ENCODE data around the gene SPO11. TPM values are rescaled to one million over a fixed set of nuclear protein-coding genes. Genes with fewer than 3 reads are reported as not detected.

The SPO11 gene
- total and polyA plus RNA-seq, 2 of the 8 experiments (the other 6 are each of a cell fraction or from before 2014, with no cell fraction given), result not detected

GRCh38 chr20:57353351-57353750 lies 23.7 kb downstream of the SPO11 start:
- no peak overlapping the region for H3K18ac ChIP-seq (ENCODE audit: extremely low read depth, low read length)
- H3K56ac ChIP-seq (replicated peaks; ENCODE audit: insufficient read length, low read depth, low read length), result no peak overlapping the region
- H3K9me3 ChIP-seq (ENCODE audit: insufficient read depth in 2 of 2, low read depth in 1 of 2, low read length in 1 of 2), result no peaks in the 10 kb centered on the region
- no peak overlapping the region for H3K23ac ChIP-seq (ENCODE audit: insufficient read length)
- H2BK5ac ChIP-seq (ENCODE audit: low read depth, low read length), result no peak overlapping the region
- H2BK120ac ChIP-seq (replicated peaks; ENCODE audit: low read depth, low read length), result no peak overlapping the region
- no peak overlapping the region for H3K27ac ChIP-seq (ENCODE audit: low read depth, low read length)
- H3K23me2 ChIP-seq (ENCODE audit: low read depth, low read length), result peaks cover 5% of the 10 kb centered on the region; the same call in 1 of the 2 replicates
- peaks cover 0 to 3% of the 10 kb centered on the region in 2 experiments for H4K20me1 ChIP-seq (replicated peaks in 1 of 2; ENCODE audit: control insufficient read depth in 1 of 2, insufficient read depth in 2 of 2, low read length in 2 of 2)
- peaks cover 17% of the 10 kb centered on the region for H3K79me1 ChIP-seq (ENCODE audit: low read depth, low read length)
- H3K9ac ChIP-seq (replicated peaks in 1 of 4; ENCODE audit: extremely low read depth in 1 of 4, low read depth in 3 of 4, low read length in 3 of 4), result no peak overlapping the region
- H3K4ac ChIP-seq (replicated peaks; ENCODE audit: insufficient read length, low read depth, low read length), result no peak overlapping the region
- FAIRE-seq, result no peak
- CTCF ChIA-PET (ENCODE audit: partially characterized antibody), result interaction anchor here (0.8 kb wide), 1 partner anchor 26 kb away, joined by 3 read pairs; no protein-coding TSS in a partner anchor
- no peak overlapping the region for H4K8ac ChIP-seq (ENCODE audit: extremely low read depth, insufficient read depth, low read length)
- H2AK5ac ChIP-seq (ENCODE audit: low read depth, low read length), result no peak overlapping the region
- WGBS, 2 experiments (ENCODE audit: extremely low coverage in 1 of 2, insufficient coverage in 1 of 2, insufficient read length in 1 of 2, insufficient replicate concordance in 2 of 2, low coverage in 1 of 2, low lambda C conversion rate in 2 of 2, missing lambda C conversion rate in 1 of 2), result 94% methylated on average over 9 of the region's 9 CpGs; no CpG with 5 or more reads in 1 of the 2 experiments
- no peak overlapping the region for H2BK20ac ChIP-seq (ENCODE audit: low read length)
- no peak for DNase-seq (ENCODE audit: low read depth in 1 of 2, low spot score in 2 of 2)
- H3K79me2 ChIP-seq (ENCODE audit: control insufficient read depth in 1 of 2, insufficient read depth in 2 of 2, low read length in 2 of 2), result peaks cover 17 to 39% of the 10 kb centered on the region in 2 experiments
- peaks cover 18 to 44% (median 28%) of the 10 kb centered on the region in 4 experiments for H3K36me3 ChIP-seq (ENCODE audit: control insufficient read depth in 2 of 4, insufficient read depth in 4 of 4, low read length in 3 of 4)
- peaks cover 0 to 9% (median 4%) of the 10 kb centered on the region in 4 experiments; a peak in 5 of 7 replicates for H3K4me1 ChIP-seq (replicated peaks in 1 of 4; ENCODE audit: control insufficient read depth in 3 of 4, insufficient read depth in 4 of 4, low read length in 3 of 4)
- no peak overlapping the region for H3K4me3 ChIP-seq (ENCODE audit: extremely low read depth in 1 of 4, insufficient read depth in 2 of 4, low read depth in 3 of 4, low read length in 4 of 4)
- POLR2A ChIA-PET (ENCODE audit: partially characterized antibody), result interaction anchor here (1.3 to 3.4 kb wide), 2 partner anchors 37 to 142 kb away, joined by 3 to 10 read pairs; partner anchors contain the start of gene RBM38
- no peak overlapping the region for H3K4me2 ChIP-seq (ENCODE audit: insufficient read depth in 1 of 2, low read depth in 2 of 2, low read length in 2 of 2)
- no peak overlapping the region for H3K14ac ChIP-seq (ENCODE audit: insufficient read length)
- H2BK15ac ChIP-seq (ENCODE audit: low read length), result no peak overlapping the region
- no peak overlapping the region for H2AFZ ChIP-seq (ENCODE audit: low read length)
- H4K91ac ChIP-seq (replicated peaks; ENCODE audit: insufficient read length, low read length), result no peak overlapping the region
- no peak overlapping the region for H4K5ac ChIP-seq (ENCODE audit: insufficient read length, low read depth, low read length)
- H3K27me3 ChIP-seq (replicated peaks in 1 of 4; ENCODE audit: control insufficient read depth in 3 of 4, extremely low read depth in 1 of 4, insufficient read depth in 3 of 4, low read length in 3 of 4), result no peaks in the 10 kb centered on the region
- no peak overlapping the region for H2BK12ac ChIP-seq (ENCODE audit: low read depth, low read length)
- TF ChIP-seq, protein P1, sequence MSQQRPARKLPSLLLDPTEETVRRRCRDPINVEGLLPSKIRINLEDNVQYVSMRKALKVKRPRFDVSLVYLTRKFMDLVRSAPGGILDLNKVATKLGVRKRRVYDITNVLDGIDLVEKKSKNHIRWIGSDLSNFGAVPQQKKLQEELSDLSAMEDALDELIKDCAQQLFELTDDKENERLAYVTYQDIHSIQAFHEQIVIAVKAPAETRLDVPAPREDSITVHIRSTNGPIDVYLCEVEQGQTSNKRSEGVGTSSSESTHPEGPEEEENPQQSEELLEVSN (IDR thresholded peaks at IDR 0.05), result no peak
- TF ChIP-seq SAP30 (IDR thresholded peaks at IDR 0.05; ENCODE audit: insufficient read depth, insufficient replicate concordance, low read length) (no peak), SP4 (IDR thresholded peaks at IDR 0.05; ENCODE audit: low read length) (no peak), TAF1 (IDR thresholded peaks at IDR 0.05; ENCODE audit: low read depth, low read length) (no peak), TCF12 (IDR thresholded peaks at IDR 0.05; ENCODE audit: low read depth, low read length) (no peak), SP2 (IDR thresholded peaks at IDR 0.05; ENCODE audit: low read length) (no peak), SIRT6 (IDR thresholded peaks at IDR 0.05; ENCODE audit: low read length) (no peak), PHF8 (conservative IDR thresholded peaks at IDR 0.05; ENCODE audit: low read depth, low read length) (no peak), ATF3 (IDR thresholded peaks at IDR 0.05; ENCODE audit: insufficient read depth, low read depth, low read length) (no peak), CTCF (IDR thresholded peaks at IDR 0.05; ENCODE audit: control extremely low read depth in 1 of 3, insufficient read depth in 1 of 3, low read depth in 1 of 3, low read length in 3 of 3) (no peak)

Measured in H1 (cell line).